ENCODE results near the gene PPP1R3F. TPM values are rescaled to one million over a fixed set of nuclear protein-coding genes. Genes with fewer than 3 reads are reported as not detected.

PPP1R3F gene
- 6.3 and 12.6 TPM in 2 replicates for total RNA-seq

GRCh38 chrX:49269767-49270248 lies at the start of gene PPP1R3F:
Gene PPP1R3F (plus strand): TSS chrX:49269793. CDS start chrX:49269870, 77 bp downstream.

GRCh38 chrX:49233176-49233575 lies 36.4 kb upstream of the PPP1R3F start, which contains the start of gene CACNA1F:
Gene CACNA1F (minus strand): TSS chrX:49233340. CDS start chrX:49233309, 31 bp downstream.

GRCh38 chrX:49264460-49264859 lies 5.1 kb upstream of the PPP1R3F start, which contains the start of gene FOXP3:
Gene FOXP3 (minus strand): TSS chrX:49264710. CDS start chrX:49258505, 6,205 bp downstream.

GRCh38 chrX:49303346-49303745 lies 33.8 kb downstream of the PPP1R3F start, which contains the start of gene GAGE10:
Gene GAGE10 (plus strand): TSS chrX:49303646. CDS start chrX:49304860, 1,214 bp downstream.

GRCh38 chrX:49321737-49322136 lies 52.1 kb downstream of the PPP1R3F start, which contains the start of gene GAGE12J:
Gene GAGE12J (plus strand): TSS chrX:49322037. CDS start chrX:49323194, 1,157 bp downstream.

GRCh38 chrX:49331282-49331681 lies 61.7 kb downstream of the PPP1R3F start, which contains the start of gene GAGE13:
Gene GAGE13 (plus strand): TSS chrX:49331582. CDS start chrX:49332738, 1,156 bp downstream.

Other genes starting within 250 kb of the PPP1R3F start
- gene TFE3, start 226.4 kb upstream of the PPP1R3F start, total RNA-seq, result 55.4 and 62.0 TPM in 2 replicates
- gene CCDC120, start 210.8 kb upstream of the PPP1R3F start, total RNA-seq, result 8.2 and 9.3 TPM in 2 replicates
- gene PRAF2, start 195.8 kb upstream of the PPP1R3F start, total RNA-seq, result 19.0 and 19.2 TPM in 2 replicates
- gene WDR45, start 189.9 kb upstream of the PPP1R3F start, total RNA-seq, result 56.1 and 61.8 TPM in 2 replicates
- gene GPKOW, start 146.1 kb upstream of the PPP1R3F start, total RNA-seq, result 13.3 and 13.9 TPM in 2 replicates
- 16.3 and 21.6 TPM in 2 replicates for gene MAGIX, start 107.0 kb upstream of the PPP1R3F start, total RNA-seq
- 35.3 and 60.5 TPM in 2 replicates for gene PLP2, start 97.9 kb upstream of the PPP1R3F start, total RNA-seq
- 11.4 and 14.3 TPM in 2 replicates for gene PRICKLE3, start 83.4 kb upstream of the PPP1R3F start, total RNA-seq
- gene SYP, start 69.6 kb upstream of the PPP1R3F start, total RNA-seq, result under 0.01 TPM in 1 of 2 replicates, not detected in the other
- gene CACNA1F, start 36.5 kb upstream of the PPP1R3F start, total RNA-seq, result not detected in 2 replicates
- gene CCDC22, start 34.3 kb upstream of the PPP1R3F start, total RNA-seq, result 10.6 and 19.6 TPM in 2 replicates
- gene FOXP3, start 5.1 kb upstream of the PPP1R3F start, total RNA-seq, result 0.54 TPM in 1 of 2 replicates, not detected in the other
- gene GAGE10, start 33.9 kb downstream of the PPP1R3F start, total RNA-seq, result not detected in 2 replicates
- not detected in 2 replicates for gene GAGE12J, start 52.2 kb downstream of the PPP1R3F start, total RNA-seq
- gene GAGE13, start 61.8 kb downstream of the PPP1R3F start, total RNA-seq, result not detected in 2 replicates